Common myeloid progenitor, CD34-positive (primary cell): ENCODE results near the gene PPIG.
"Not testable (repeated sequence)": the region's sequence is repeated elsewhere in the genome, so short reads cannot be mapped to it uniquely, and the experiment has no call there.

Source experiments
- CTCF ChIA-PET: fragments of 350-600 bp; sonication (Branson Sonifier 250); formaldehyde crosslinking; loops from one replicate; lab custom pipeline; 2021; ENCODE audit warnings: antibody characterized with exemption; lab: Charles Lee
- POLR2A ChIA-PET: fragments of 350-600 bp; sonication (Branson Sonifier 250); formaldehyde crosslinking; loops from one replicate; lab custom pipeline; 2021; ENCODE audit warnings: antibody characterized with exemption; lab: Charles Lee
- DNase-seq, 3 donors: peaks; one replicate each; pipeline versions ENCODE4 v3.0.0 to v3.0.0-alpha.2; 2013
- H3K27ac ChIP-seq, 2 experiments: 1 replicate in 1 of 2; 2 replicates in 1 of 2; pipeline ENCODE4 v1.7.0; 2013; ENCODE audit warnings: inconsistent platforms in 2 of 2, low read length in 2 of 2, mild to moderate bottlenecking in 2 of 2, low read depth in 1 of 2, moderate library complexity in 1 of 2; ENCODE audit not compliant: severe bottlenecking in 2 of 2, insufficient read depth in 1 of 2, poor library complexity in 1 of 2
- H3K27me3 ChIP-seq, 5 experiments: replicated peaks in 2 of 5; 1 replicate in 3 of 5; 2 replicates in 2 of 5; pipeline versions ENCODE4 v1.6.1 to v1.7.0; 2013; ENCODE audit warnings: low read length in 4 of 5, mild to moderate bottlenecking in 2 of 5, moderate library complexity in 2 of 5, inconsistent platforms in 1 of 5; ENCODE audit not compliant: insufficient read depth in 5 of 5, control insufficient read depth in 4 of 5
- H3K36me3 ChIP-seq, 4 experiments: 1 replicate in 2 of 4; 2 replicates in 2 of 4; pipeline versions ENCODE4 v1.6.1 to v1.7.0; 2013; ENCODE audit warnings: low read length in 3 of 4, control low read depth in 1 of 4, mild to moderate bottlenecking in 1 of 4; ENCODE audit not compliant: control insufficient read depth in 4 of 4, insufficient read depth in 4 of 4
- H3K4me1 ChIP-seq, 4 experiments: 1 replicate in 3 of 4; 2 replicates in 1 of 4; pipeline versions ENCODE4 v1.6.1 to v1.7.1; 2013; ENCODE audit warnings: low read length in 3 of 4, mild to moderate bottlenecking in 3 of 4, control low read depth in 1 of 4, inconsistent platforms in 1 of 4, moderate library complexity in 1 of 4; ENCODE audit not compliant: control insufficient read depth in 4 of 4, insufficient read depth in 4 of 4; ENCODE audit errors: control extremely low read depth in 1 of 4
- H3K4me3 ChIP-seq, 7 experiments: 1 replicate in 4 of 7; 2 replicates in 3 of 7; pipeline versions ENCODE4 v1.5.1 to v1.7.0; 2013; ENCODE audit warnings: mild to moderate bottlenecking in 7 of 7, low read length in 6 of 7, moderate library complexity in 6 of 7, inconsistent platforms in 2 of 7, low read depth in 2 of 7, control low read depth in 1 of 7; ENCODE audit not compliant: insufficient read depth in 4 of 7, control insufficient read depth in 1 of 7; ENCODE audit errors: extremely low read depth in 1 of 7
- H3K9me3 ChIP-seq, 5 experiments: 1 replicate in 4 of 5; 2 replicates in 1 of 5; pipeline versions ENCODE4 v1.6.1 to v1.7.1; 2013; ENCODE audit warnings: low read length in 4 of 5, mild to moderate bottlenecking in 2 of 5, inconsistent platforms in 1 of 5, low read depth in 1 of 5, moderate library complexity in 1 of 5; ENCODE audit not compliant: control insufficient read depth in 4 of 5, insufficient read depth in 2 of 5; ENCODE audit errors: control extremely low read depth in 1 of 5
- WGBS: methylation state at CpG from one replicate; pipeline ENCODE4 v1.1.5; 2013; ENCODE audit not compliant: insufficient coverage; 5-methylcytosine and 5-hydroxymethylcytosine counted together

The PPIG gene

GRCh38 chr2:169609264-169609663, 25.1 kb downstream of the PPIG start:
- Histone ChIP-seq H3K4me3 (no peak overlapping the region), H3K4me1 (no peaks in the 10 kb centered on the region), H3K27ac (no peak overlapping the region), H3K36me3 (peaks cover 19 to 82% (median 39%) of the 10 kb centered on the region in 4 experiments), H3K27me3 (no peaks in the 10 kb centered on the region), H3K9me3 (no peaks in the 10 kb centered on the region)
- ChIA-PET CTCF (no interaction called here), POLR2A (no interaction called here)
- DNase-seq: no peak
- WGBS: 100% methylated on average over 2 of the region's 2 CpGs

GRCh38 chr2:169613876-169614275, 29.7 kb downstream of the PPIG start:
- no peaks in the 10 kb centered on the region for H3K27me3 ChIP-seq
- no peak overlapping the region for H3K4me3 ChIP-seq
- peaks cover 0 to 2% (median 0%) of the 10 kb centered on the region in 5 experiments for H3K9me3 ChIP-seq
- CTCF ChIA-PET: no interaction called here
- no CpG with 5 or more reads among the region's 2 CpGs for WGBS
- no peak for DNase-seq
- H3K27ac ChIP-seq: no peak overlapping the region
- H3K36me3 ChIP-seq: peaks cover 26 to 75% (median 40%) of the 10 kb centered on the region in 4 experiments
- POLR2A ChIA-PET: no interaction called here
- no peaks in the 10 kb centered on the region for H3K4me1 ChIP-seq

- H3K9me3 ChIP-seq, DNase-seq, H3K27ac ChIP-seq, POLR2A ChIA-PET, H3K4me1 ChIP-seq, H3K4me3 ChIP-seq, H3K27me3 ChIP-seq: not testable (repeated sequence)
- CTCF ChIA-PET: interaction anchor here (0.9 kb wide), 1 partner anchor 11 kb away, joined by 5 read pairs; no protein-coding TSS in a partner anchor
- peaks cover 17 to 63% (median 34%) of the 10 kb centered on the region in 4 experiments for H3K36me3 ChIP-seq
- WGBS: 100% methylated on average over 1 of the region's 1 CpG
Observed at GRCh38 chr2:169615982-169616381, 31.8 kb downstream of the PPIG start.

GRCh38 chr2:169619946-169620345, 35.8 kb downstream of the PPIG start:
- WGBS: 100% methylated on average over 1 of the region's 3 CpGs
- CTCF ChIA-PET: no interaction called here
- Histone ChIP-seq H3K9me3 (peaks cover 0 to 2% (median 0%) of the 10 kb centered on the region in 5 experiments), H3K4me1 (no peaks in the 10 kb centered on the region), H3K36me3 (peaks cover 11 to 52% (median 29%) of the 10 kb centered on the region in 4 experiments), H3K27ac (no peak overlapping the region), H3K27me3 (no peaks in the 10 kb centered on the region), H3K4me3 (no peak overlapping the region)
- POLR2A ChIA-PET: no interaction called here
- no peak for DNase-seq

- no CpG with 5 or more reads among the region's 1 CpG for WGBS
- H3K27ac ChIP-seq: no peak overlapping the region
- peaks cover 7 to 46% (median 25%) of the 10 kb centered on the region in 4 experiments for H3K36me3 ChIP-seq
- no peaks in the 10 kb centered on the region for H3K27me3 ChIP-seq
- no peak overlapping the region for H3K4me3 ChIP-seq
- H3K9me3 ChIP-seq: peaks cover 0 to 2% (median 0%) of the 10 kb centered on the region in 5 experiments
- POLR2A ChIA-PET: no interaction called here
- DNase-seq: no peak
- CTCF ChIA-PET: no interaction called here
- no peaks in the 10 kb centered on the region for H3K4me1 ChIP-seq
Observed at GRCh38 chr2:169620509-169620908, 36.4 kb downstream of the PPIG start.

GRCh38 chr2:169623235-169623634, 39.1 kb downstream of the PPIG start:
- DNase-seq: peak in 2 of 3 donors; percentile 24 to 41
- Histone ChIP-seq H3K4me3 (no peak overlapping the region), H3K27me3 (no peaks in the 10 kb centered on the region), H3K36me3 (peaks cover 1 to 44% (median 27%) of the 10 kb centered on the region in 4 experiments), H3K9me3 (no peaks in the 10 kb centered on the region), H3K4me1 (peaks cover 0 to 3% (median 0%) of the 10 kb centered on the region in 4 experiments), H3K27ac (no peak overlapping the region)
- no CpG with 5 or more reads among the region's 4 CpGs for WGBS
- ChIA-PET POLR2A (no interaction called here), CTCF (no interaction called here)

GRCh38 chr2:169625781-169626180, 41.6 kb downstream of the PPIG start:
- 85% methylated on average over 2 of the region's 3 CpGs for WGBS
- Histone ChIP-seq H3K9me3 (no peaks in the 10 kb centered on the region), H3K4me3 (no peak overlapping the region), H3K27me3 (no peaks in the 10 kb centered on the region), H3K4me1 (peaks cover 0 to 3% (median 0%) of the 10 kb centered on the region in 4 experiments), H3K36me3 (peaks cover 6 to 45% (median 29%) of the 10 kb centered on the region in 4 experiments), H3K27ac (peak overlapping the region in 1 of 2 experiments; percentile 3)
- no peak for DNase-seq
- CTCF ChIA-PET: interaction anchor here (1.1 to 1.3 kb wide), 2 partner anchors 11 to 164 kb away, joined by 3 read pairs; no protein-coding TSS in a partner anchor
- POLR2A ChIA-PET: no interaction called here
